ENCODE data around the gene POLR1H.

Gene POLR1H

DNA sequence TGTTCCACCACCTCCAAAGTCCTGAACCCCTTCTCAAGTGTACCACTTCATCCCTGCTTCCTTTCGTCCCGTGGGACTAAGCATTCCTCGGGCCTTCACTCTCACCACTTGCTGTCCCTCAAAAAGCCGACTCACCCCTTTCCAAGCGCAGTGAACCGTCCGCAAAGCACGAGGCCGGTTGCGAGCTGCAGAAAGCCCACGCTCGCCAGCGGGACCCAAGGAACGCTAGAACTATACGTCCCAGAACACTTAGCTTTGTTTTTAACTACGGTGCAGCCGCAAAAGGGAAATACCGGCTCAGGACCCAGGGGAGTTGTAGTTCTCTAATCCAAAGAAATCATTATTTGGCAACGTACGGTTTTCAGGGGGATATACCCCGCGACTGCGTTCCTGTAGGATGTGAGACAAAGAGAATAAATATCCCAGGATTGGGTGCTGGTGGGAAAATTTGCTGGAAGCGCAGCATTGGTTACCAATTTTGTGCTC, 416 bp upstream of the POLR1H start:
- Histone ChIP-seq H3K9me3 (ENCODE audit: control insufficient read depth in 2 of 2, low read length in 2 of 2) (no peaks in the 10 kb centered on the region), H3K36me3 (ENCODE audit: control insufficient read depth in 2 of 2, insufficient read depth in 2 of 2, low read length in 2 of 2) (peaks cover 6 to 8% of the 10 kb centered on the region in 2 donors), H3K4me1 (ENCODE audit: control insufficient read depth in 2 of 2, insufficient read depth in 2 of 2, low read length in 2 of 2) (peaks cover 17% of the 10 kb centered on the region in 2 donors), H3K27ac (ENCODE audit: low read depth in 2 of 2, low read length in 2 of 2) (peak overlapping the region; percentile 95), H3K27me3 (ENCODE audit: control insufficient read depth in 2 of 2, insufficient read depth in 2 of 2, low read length in 2 of 2) (no peaks in the 10 kb centered on the region), H3K4me3 (ENCODE audit: low read length in 2 of 2) (peak overlapping the region; percentile 86 to 99), H3K9ac (ENCODE audit: low read depth in 1 of 2, low read length in 2 of 2) (peak overlapping the region; percentile 78 to 93)

DNA sequence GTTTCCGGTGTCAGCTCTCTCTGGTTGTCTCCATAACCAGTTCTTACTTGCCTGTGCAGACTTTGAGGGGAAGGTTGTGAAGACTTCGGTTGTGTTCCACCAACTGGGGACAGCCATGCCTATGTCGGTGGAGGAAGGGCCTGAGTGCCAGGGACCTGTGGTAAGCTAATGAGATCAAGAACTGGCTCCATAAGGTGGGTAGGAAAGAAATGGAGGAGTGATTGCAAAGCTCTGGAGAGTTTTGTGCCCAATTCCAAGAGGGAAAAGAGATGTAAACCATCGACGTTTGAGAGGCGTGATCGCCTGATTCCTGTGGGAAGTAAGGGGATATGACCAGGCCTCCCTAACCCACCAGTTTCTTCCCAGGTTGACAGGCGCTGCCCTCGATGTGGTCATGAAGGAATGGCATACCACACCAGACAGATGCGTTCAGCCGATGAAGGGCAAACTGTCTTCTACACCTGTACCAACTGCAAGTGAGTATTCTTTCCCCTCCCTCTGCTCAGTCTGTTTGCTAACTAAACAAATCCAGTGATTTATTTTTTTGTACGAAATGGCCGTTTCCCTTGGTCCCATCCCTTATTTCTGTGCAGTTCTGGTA, 893 bp downstream of the POLR1H start:
- H3K36me3 ChIP-seq (ENCODE audit: control insufficient read depth in 2 of 2, insufficient read depth in 2 of 2, low read length in 2 of 2) = peaks cover 4% of the 10 kb centered on the region in 2 donors
- H3K4me3 ChIP-seq (ENCODE audit: low read length in 2 of 2) = peak overlapping the region; percentile 86 to 99
- no peaks in the 10 kb centered on the region for H3K9me3 ChIP-seq (ENCODE audit: control insufficient read depth in 2 of 2, low read length in 2 of 2)
- peak overlapping the region; percentile 95 for H3K27ac ChIP-seq (ENCODE audit: low read depth in 2 of 2, low read length in 2 of 2)
- H3K9ac ChIP-seq (ENCODE audit: low read depth in 1 of 2, low read length in 2 of 2) = peak overlapping the region; percentile 78 to 93
- peaks cover 25 to 26% of the 10 kb centered on the region in 2 donors for H3K4me1 ChIP-seq (ENCODE audit: control insufficient read depth in 2 of 2, insufficient read depth in 2 of 2, low read length in 2 of 2)
- no peaks in the 10 kb centered on the region for H3K27me3 ChIP-seq (ENCODE audit: control insufficient read depth in 2 of 2, insufficient read depth in 2 of 2, low read length in 2 of 2)

- Histone ChIP-seq H3K4me1 (ENCODE audit: control insufficient read depth in 2 of 2, insufficient read depth in 2 of 2, low read length in 2 of 2) (peaks cover 28% of the 10 kb centered on the region in 2 donors), H3K27me3 (ENCODE audit: control insufficient read depth in 2 of 2, insufficient read depth in 2 of 2, low read length in 2 of 2) (no peaks in the 10 kb centered on the region), H3K4me3 (ENCODE audit: low read length in 2 of 2) (peak overlapping the region; percentile 86 to 99), H3K9ac (ENCODE audit: low read depth in 1 of 2, low read length in 2 of 2) (peak overlapping the region in 1 of 2 donors; percentile 78), H3K36me3 (ENCODE audit: control insufficient read depth in 2 of 2, insufficient read depth in 2 of 2, low read length in 2 of 2) (peaks cover 0 to 4% of the 10 kb centered on the region in 2 donors), H3K27ac (ENCODE audit: low read depth in 2 of 2, low read length in 2 of 2) (peak overlapping the region; percentile 95), H3K9me3 (ENCODE audit: control insufficient read depth in 2 of 2, low read length in 2 of 2) (no peaks in the 10 kb centered on the region)
Observed at GRCh38 chr6:30062471-30063178, 1.6 kb downstream of the POLR1H start.

GRCh38 chr6:30063315-30063714, 2.2 kb downstream of the POLR1H start:
- Histone ChIP-seq H3K9ac (ENCODE audit: low read depth in 1 of 2, low read length in 2 of 2) (no peak overlapping the region), H3K4me3 (ENCODE audit: low read length in 2 of 2) (no peak overlapping the region), H3K36me3 (ENCODE audit: control insufficient read depth in 2 of 2, insufficient read depth in 2 of 2, low read length in 2 of 2) (peaks cover 0 to 4% of the 10 kb centered on the region in 2 donors), H3K4me1 (ENCODE audit: control insufficient read depth in 2 of 2, insufficient read depth in 2 of 2, low read length in 2 of 2) (peaks cover 32 to 35% of the 10 kb centered on the region in 2 donors), H3K27ac (ENCODE audit: low read depth in 2 of 2, low read length in 2 of 2) (no peak overlapping the region), H3K27me3 (ENCODE audit: control insufficient read depth in 2 of 2, insufficient read depth in 2 of 2, low read length in 2 of 2) (no peaks in the 10 kb centered on the region), H3K9me3 (ENCODE audit: control insufficient read depth in 2 of 2, low read length in 2 of 2) (no peaks in the 10 kb centered on the region)

- Histone ChIP-seq H3K4me3 (ENCODE audit: low read length in 2 of 2) (peak overlapping the region; percentile 98 to 99), H3K9me3 (ENCODE audit: control insufficient read depth in 2 of 2, low read length in 2 of 2) (no peaks in the 10 kb centered on the region), H3K9ac (ENCODE audit: low read depth in 1 of 2, low read length in 2 of 2) (peak overlapping the region; percentile 87 to 94), H3K4me1 (ENCODE audit: control insufficient read depth in 2 of 2, insufficient read depth in 2 of 2, low read length in 2 of 2) (peaks cover 22 to 25% of the 10 kb centered on the region in 2 donors), H3K27ac (ENCODE audit: low read depth in 2 of 2, low read length in 2 of 2) (peak overlapping the region; percentile 90 to 97), H3K27me3 (ENCODE audit: control insufficient read depth in 2 of 2, insufficient read depth in 2 of 2, low read length in 2 of 2) (peaks cover 0 to 5% of the 10 kb centered on the region in 2 donors), H3K36me3 (ENCODE audit: control insufficient read depth in 2 of 2, insufficient read depth in 2 of 2, low read length in 2 of 2) (peaks cover 14 to 15% of the 10 kb centered on the region in 2 donors)
Observed at GRCh38 chr6:30066082-30066481, 5.0 kb downstream of the POLR1H start.

DNA sequence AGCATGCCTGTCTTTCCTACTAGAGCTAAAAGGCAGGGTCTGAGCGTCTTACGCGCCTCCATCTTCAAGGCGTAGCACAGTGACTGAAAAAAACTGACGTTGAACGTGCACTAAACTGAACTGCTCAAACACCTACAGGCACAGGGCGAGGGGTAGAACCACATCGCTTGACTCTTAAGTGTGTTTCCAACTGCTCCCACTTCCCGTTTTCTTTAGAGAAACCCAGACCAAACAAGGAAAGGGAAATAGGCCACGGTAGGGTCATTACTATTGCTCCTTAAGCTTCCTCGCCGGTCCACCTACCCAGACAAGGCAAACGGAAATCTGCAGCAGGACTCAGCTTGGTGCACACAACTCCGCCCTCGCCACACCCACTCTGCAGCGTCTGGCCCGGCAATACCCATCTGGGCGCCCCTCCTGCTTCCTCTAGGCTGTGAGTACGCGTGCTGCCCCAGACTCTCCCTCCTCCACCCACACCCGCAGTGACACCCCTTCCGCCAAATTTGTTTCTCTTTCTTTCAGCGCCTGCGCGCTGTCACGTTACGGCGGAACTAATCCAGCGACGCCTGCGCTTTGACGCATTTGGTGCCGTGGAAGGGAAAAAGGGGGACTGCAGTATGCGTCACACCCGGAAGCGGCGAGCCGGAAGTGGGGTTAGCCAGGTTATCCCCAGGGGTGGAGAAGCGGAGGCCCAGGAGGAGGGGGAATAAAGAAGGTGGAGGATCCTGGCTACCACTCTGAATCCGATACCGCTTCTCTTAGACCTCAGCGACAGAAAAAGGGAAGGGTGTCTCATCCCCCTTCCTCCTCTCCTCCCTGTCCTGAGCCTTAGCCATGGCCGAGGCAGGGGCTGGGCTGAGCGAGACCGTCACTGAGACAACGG, 5.8 kb downstream of the POLR1H start, which contains the start of gene PPP1R11:
Gene PPP1R11, plus strand, starts transcription at position 622 of the 883 bp plus-strand sequence. Its CDS starts 213 bp downstream, at position 835.
- Histone ChIP-seq H3K4me3 (ENCODE audit: low read length in 2 of 2) (peak within 1 kb of the TSS; percentile 98 to 99), H3K36me3 (ENCODE audit: control insufficient read depth in 2 of 2, insufficient read depth in 2 of 2, low read length in 2 of 2) (peaks cover 14 to 15% of the 10 kb centered on the region in 2 donors), H3K9me3 (ENCODE audit: control insufficient read depth in 2 of 2, low read length in 2 of 2) (no peaks in the 10 kb centered on the region), H3K4me1 (ENCODE audit: control insufficient read depth in 2 of 2, insufficient read depth in 2 of 2, low read length in 2 of 2) (peaks cover 22 to 25% of the 10 kb centered on the region in 2 donors), H3K9ac (ENCODE audit: low read depth in 1 of 2, low read length in 2 of 2) (peak within 1 kb of the TSS; percentile 94 to 95), H3K27me3 (ENCODE audit: control insufficient read depth in 2 of 2, insufficient read depth in 2 of 2, low read length in 2 of 2) (peaks cover 0 to 8% of the 10 kb centered on the region in 2 donors), H3K27ac (ENCODE audit: low read depth in 2 of 2, low read length in 2 of 2) (peak within 1 kb of the TSS; percentile 90 to 97)

DNA sequence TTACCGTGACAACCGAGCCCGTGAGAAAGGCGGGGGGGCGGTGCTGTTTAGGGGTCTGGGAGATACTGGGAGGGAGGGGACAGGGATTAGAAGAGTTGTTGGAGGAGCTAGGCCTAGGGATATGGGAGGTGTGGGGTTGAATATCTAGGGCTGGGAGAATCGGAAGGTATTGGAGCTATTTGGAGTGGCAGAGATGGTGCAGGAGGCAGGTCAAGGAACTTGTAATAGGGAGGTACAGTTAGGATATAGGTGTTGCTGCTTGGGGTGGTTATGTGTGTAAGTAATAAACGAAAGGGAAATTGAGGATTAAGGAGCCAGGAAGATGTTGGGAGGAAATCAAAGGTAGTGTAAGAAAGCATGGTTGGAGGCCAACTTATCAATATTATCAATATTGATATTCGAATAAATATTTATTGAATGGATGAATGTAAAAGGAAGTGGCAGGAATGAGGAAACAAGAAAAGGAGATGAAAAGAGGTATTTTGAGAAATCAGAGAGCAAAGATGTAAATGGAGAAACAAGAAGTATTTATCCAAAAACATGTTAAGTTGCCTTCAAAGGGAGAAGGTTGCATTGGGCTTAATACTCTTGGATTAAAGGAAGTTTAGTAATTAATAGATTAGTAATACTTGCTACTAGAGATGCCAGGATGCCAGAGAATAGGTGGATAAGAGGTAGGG, 6.5 kb downstream of the POLR1H start:
- H3K4me1 ChIP-seq (ENCODE audit: control insufficient read depth in 2 of 2, insufficient read depth in 2 of 2, low read length in 2 of 2) = peaks cover 16 to 25% of the 10 kb centered on the region in 2 donors
- H3K9ac ChIP-seq (ENCODE audit: low read depth in 1 of 2, low read length in 2 of 2) = peak overlapping the region; percentile 94 to 95
- H3K9me3 ChIP-seq (ENCODE audit: control insufficient read depth in 2 of 2, low read length in 2 of 2) = no peaks in the 10 kb centered on the region
- peak overlapping the region; percentile 90 to 97 for H3K27ac ChIP-seq (ENCODE audit: low read depth in 2 of 2, low read length in 2 of 2)
- H3K27me3 ChIP-seq (ENCODE audit: control insufficient read depth in 2 of 2, insufficient read depth in 2 of 2, low read length in 2 of 2) = peaks cover 0 to 10% of the 10 kb centered on the region in 2 donors
- H3K4me3 ChIP-seq (ENCODE audit: low read length in 2 of 2) = peak overlapping the region; percentile 98 to 99
- H3K36me3 ChIP-seq (ENCODE audit: control insufficient read depth in 2 of 2, insufficient read depth in 2 of 2, low read length in 2 of 2) = peaks cover 14 to 15% of the 10 kb centered on the region in 2 donors

DNA sequence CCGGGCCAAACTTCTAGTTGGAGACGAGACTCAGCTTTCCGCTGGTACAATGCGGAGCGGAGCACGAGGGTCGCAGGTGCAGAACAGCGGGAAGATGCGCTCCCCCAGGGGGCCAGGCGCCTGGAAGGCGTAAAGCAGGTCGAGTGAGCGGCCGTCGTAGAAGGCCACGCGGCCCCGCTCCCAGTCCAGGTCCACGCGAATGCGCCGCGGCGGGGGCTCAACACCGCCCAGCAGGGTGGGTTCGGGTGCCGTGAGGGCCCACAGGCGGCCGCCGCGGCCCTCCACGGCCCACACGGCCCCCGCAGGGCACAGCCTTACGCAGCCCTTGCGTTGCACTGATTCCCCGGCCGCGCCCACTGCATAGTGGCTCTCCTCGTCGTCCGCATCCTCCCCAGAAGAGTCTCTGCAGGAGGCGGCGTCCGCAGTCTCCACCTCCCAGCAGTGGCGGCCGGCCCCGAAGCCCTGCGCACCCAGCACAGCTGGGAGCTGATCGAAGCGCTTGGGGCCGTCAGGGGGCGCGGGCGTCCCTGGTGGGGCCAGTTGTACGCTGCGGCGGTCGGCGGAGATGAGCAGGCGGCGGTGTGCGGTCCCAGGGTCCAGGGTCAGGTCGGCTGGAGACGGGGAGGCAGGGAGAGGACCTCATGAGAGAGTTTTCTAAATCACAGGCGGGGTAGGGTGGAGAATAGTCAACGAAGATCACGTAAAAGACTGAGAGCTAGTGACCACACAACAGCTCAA, 10.2 kb downstream of the POLR1H start:
- peaks cover 12 to 14% of the 10 kb centered on the region in 2 donors for H3K36me3 ChIP-seq (ENCODE audit: control insufficient read depth in 2 of 2, insufficient read depth in 2 of 2, low read length in 2 of 2)
- no peak overlapping the region for H3K9ac ChIP-seq (ENCODE audit: low read depth in 1 of 2, low read length in 2 of 2)
- H3K4me3 ChIP-seq (ENCODE audit: low read length in 2 of 2) = no peak overlapping the region
- H3K4me1 ChIP-seq (ENCODE audit: control insufficient read depth in 2 of 2, insufficient read depth in 2 of 2, low read length in 2 of 2) = peaks cover 20 to 32% of the 10 kb centered on the region in 2 donors
- no peaks in the 10 kb centered on the region for H3K9me3 ChIP-seq (ENCODE audit: control insufficient read depth in 2 of 2, low read length in 2 of 2)
- peaks cover 26 to 32% of the 10 kb centered on the region in 2 donors for H3K27me3 ChIP-seq (ENCODE audit: control insufficient read depth in 2 of 2, insufficient read depth in 2 of 2, low read length in 2 of 2)
- H3K27ac ChIP-seq (ENCODE audit: low read depth in 2 of 2, low read length in 2 of 2) = no peak overlapping the region

GRCh38 chr6:30071858-30072257, 10.8 kb downstream of the POLR1H start:
- H3K4me1 ChIP-seq (ENCODE audit: control insufficient read depth in 2 of 2, insufficient read depth in 2 of 2, low read length in 2 of 2) = peaks cover 18 to 29% of the 10 kb centered on the region in 2 donors
- peaks cover 26 to 36% of the 10 kb centered on the region in 2 donors for H3K27me3 ChIP-seq (ENCODE audit: control insufficient read depth in 2 of 2, insufficient read depth in 2 of 2, low read length in 2 of 2)
- peaks cover 12 to 14% of the 10 kb centered on the region in 2 donors for H3K36me3 ChIP-seq (ENCODE audit: control insufficient read depth in 2 of 2, insufficient read depth in 2 of 2, low read length in 2 of 2)
- H3K27ac ChIP-seq (ENCODE audit: low read depth in 2 of 2, low read length in 2 of 2) = no peak overlapping the region
- no peaks in the 10 kb centered on the region for H3K9me3 ChIP-seq (ENCODE audit: control insufficient read depth in 2 of 2, low read length in 2 of 2)
- no peak overlapping the region for H3K9ac ChIP-seq (ENCODE audit: low read depth in 1 of 2, low read length in 2 of 2)
- no peak overlapping the region for H3K4me3 ChIP-seq (ENCODE audit: low read length in 2 of 2)
